GM12801 (cell line): ENCODE measurements around the gene CLDN7.

ENCODE experiments used
- TF ChIP-seq, protein P1 (sequence below): IDR thresholded peaks from one replicate; pipeline ENCODE4 v1.5.1; 2011; ENCODE audit warnings: control low read depth; ENCODE audit not compliant: insufficient read length; ENCODE audit errors: extremely low read depth

CLDN7 gene

DNA sequence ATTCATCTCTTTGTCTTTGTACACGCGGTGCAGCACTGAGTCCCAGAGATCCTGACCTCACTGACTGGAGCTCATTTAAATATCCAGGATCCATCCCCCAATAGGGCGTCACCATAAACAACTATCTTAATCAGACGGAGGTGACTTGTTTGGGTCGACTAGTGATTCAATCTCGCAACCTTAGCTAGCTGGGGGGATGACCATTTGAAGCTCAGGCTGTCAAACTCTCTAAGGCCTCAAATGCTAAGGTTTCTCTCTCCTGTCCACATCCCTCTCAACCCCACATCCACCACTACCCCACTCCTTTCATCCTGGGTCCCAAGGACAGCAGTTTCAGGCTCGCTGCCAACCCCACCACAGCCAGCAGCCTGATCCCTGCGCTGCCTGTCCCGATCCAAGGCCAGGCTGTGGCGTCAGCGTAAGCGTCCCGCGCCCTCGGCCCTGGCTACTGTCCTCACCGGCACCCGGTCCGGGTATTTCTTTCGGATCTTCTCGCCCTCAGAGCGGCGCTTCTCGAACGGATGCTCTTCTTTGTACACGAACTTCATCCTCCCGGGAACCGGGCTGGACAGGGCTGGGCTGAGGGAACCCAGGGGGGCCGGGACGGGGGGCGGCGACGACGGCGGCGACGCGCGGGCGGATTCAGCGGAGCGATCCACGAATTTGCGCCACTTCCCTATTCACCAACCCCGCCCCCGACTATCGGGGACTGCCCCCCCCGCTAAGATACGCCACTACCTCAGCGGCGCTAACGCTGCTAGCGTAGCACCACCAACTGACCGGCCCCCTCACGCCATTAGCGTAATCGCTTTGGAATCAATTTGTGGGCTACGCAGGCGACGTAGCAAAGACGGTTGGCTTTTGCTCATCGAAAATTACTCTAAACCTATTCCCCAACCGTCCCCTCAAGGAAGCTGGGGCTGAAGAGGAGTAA lies 20.2 kb downstream of the CLDN7 start, which contains the start of gene GABARAP:
TSS of gene GABARAP (minus strand) at position 667 of the 934 bp plus-strand sequence. CDS start at position 548, 119 bp downstream.
- TF ChIP-seq, protein P1, sequence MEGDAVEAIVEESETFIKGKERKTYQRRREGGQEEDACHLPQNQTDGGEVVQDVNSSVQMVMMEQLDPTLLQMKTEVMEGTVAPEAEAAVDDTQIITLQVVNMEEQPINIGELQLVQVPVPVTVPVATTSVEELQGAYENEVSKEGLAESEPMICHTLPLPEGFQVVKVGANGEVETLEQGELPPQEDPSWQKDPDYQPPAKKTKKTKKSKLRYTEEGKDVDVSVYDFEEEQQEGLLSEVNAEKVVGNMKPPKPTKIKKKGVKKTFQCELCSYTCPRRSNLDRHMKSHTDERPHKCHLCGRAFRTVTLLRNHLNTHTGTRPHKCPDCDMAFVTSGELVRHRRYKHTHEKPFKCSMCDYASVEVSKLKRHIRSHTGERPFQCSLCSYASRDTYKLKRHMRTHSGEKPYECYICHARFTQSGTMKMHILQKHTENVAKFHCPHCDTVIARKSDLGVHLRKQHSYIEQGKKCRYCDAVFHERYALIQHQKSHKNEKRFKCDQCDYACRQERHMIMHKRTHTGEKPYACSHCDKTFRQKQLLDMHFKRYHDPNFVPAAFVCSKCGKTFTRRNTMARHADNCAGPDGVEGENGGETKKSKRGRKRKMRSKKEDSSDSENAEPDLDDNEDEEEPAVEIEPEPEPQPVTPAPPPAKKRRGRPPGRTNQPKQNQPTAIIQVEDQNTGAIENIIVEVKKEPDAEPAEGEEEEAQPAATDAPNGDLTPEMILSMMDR = no peak

DNA sequence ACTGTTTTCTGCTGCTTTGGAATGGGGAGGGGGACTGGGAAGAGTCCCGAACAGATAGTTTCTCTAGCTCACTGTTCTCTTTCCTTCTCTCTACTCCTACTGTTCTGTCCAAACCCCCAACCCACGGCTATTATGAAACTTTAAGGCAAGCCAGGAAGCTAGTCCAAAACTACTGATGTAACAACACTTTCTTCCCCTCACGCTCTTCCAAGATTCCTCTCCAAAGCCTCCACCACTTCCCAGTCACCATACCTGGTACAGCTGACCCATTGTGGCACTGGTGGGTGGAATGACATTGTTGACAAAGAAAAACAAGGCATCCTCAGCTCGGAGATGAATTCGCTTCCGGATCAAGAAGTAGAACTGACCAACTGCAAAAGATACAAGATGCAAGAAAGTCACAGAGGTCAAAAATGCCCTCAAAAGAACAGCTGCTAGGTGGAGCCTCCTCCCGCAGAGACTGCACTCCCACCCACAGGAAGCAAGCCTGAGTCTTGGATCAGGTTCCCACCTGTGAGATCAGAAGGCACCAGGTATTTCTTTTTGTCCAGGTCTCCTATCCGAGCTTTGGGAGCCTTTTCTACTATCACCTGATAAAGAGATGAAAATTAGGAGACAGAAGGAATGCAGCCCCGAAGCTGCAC lies 21.1 kb downstream of the CLDN7 start:
- TF ChIP-seq, protein P1 = no peak

DNA sequence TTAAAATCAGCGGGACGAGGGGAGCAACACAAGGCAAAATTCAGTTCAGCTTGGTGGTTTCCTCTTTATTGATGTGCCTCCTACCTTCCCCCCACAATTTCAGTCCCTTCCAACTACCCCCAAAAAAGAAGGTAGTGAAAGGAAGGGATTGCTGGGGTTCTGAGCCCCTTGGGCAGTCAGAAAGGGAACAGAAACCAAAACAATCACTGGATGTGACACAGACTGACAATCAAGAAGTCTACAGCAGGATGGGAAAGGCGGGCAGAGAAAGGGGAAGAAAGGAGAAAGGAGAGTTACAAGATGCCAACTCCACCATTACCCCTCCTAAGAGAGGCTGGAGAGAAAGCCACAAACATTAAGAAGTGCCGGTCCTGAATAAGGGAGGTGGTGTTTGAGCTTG lies 21.9 kb downstream of the CLDN7 start:
- TF ChIP-seq, protein P1 = no peak

DNA sequence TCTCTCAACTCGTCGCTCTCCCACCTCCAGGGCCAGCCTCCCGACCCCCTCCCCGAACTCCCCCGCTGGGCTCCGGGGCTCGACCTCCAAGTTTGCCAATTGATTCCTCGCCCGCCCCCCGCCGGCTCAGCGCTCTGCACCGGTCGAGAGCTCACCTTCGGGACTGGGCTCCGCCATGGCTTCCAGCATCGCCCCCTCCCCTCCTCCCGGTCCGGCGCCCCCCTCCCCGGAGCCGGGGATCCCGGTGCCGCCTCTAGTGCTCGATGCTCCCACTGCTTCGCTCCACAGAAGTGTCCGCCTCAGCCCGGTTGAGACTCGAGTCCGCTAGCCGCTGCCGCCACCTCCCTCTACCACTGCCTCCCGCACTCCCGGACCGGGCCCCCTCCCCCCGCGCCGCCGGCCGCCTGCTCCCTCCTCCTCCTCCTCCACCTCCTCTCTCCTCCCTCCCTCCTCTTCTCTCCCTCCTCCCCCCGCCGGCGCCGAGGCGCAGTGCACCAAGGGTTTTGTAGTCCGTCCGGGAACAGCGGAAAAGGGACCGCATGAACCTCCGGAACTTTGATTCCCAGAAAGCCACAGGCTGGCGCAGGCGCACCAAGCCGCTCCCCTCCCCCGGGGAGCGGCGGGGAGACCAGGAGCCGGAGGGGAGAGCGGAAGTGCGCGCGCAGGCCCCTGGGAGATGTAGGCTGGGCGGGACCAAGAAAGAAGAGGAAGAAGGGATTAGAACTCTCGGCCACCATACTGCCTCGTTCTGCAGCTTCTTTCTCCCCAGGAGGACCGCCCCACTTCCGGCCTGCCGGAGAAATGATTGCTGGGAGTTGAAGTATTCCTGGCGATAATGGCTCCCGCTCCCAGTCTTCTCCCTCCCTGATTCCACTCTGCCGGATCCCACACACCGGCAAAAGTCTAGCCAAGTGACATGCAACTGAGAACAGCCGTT lies 22.9 kb downstream of the CLDN7 start, which contains the start of gene PHF23:
TSS of gene PHF23 (minus strand) at position 367 of the 937 bp plus-strand sequence. CDS start at position 189, 178 bp downstream.
- TF ChIP-seq, protein P1 = no peak

DNA sequence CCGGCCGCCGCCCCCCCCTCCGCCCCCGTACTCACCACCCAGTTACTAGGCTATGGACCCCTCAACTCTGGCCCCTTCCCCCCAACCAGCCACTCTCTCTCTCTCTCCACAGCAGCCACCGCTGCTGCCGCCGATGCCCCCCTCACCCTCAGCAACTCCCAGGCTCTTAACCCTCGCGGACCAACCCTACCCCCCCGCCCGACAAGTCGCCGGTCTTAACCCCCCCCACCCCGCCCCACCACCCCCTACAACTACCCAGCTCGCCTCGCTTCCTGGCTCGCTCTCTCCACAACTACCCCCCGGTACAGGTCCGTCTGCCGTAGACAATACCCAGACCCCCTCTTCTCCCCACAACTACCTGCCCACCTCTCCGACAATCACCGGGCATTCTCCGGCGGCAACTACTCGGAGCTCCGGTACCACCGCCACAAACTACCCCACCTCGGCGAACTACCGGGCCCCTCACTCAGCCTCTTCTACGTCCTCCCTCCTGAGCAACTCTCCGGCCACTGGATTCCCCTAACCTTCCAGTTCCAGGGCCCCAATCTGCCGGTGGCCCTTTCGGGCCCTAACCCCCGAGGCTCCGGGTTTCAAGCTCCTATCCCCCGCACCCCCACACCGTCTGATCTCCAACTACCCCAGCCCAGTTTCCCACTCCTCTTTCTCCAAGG lies 23.7 kb downstream of the CLDN7 start:
- TF ChIP-seq, protein P1 = no peak

DNA sequence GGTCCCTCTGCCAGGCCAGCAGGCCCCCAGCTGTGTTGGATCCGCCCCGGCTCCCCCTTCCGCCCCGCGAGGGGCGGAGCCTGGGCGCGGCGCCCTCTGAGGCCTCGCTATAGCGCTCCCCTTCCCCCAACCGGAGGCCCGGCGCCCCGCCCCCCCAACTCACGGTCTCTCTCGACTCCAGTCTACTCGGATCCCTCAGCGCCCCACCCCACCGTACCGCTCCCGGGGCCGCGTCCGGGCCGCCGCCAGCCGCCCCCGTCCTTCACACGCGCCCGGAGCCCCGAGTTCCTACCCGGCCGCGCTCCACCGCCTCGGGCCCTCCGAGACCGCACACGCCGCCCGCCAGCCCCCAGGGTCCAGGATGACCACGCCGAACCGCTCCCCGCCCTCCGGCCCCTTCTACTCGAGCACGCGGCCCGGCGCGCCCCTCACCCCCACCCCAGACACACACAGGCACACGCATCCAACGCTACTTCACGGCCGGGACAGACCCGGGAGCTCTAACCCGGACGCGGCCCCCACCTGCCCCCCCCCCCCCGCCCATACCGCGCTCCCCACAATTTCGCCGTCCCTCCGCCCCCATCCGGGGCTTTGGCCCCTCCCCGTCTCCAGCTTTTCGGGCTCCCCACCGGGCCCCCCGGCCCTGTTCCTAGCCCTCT lies 24.4 kb downstream of the CLDN7 start:
- TF ChIP-seq, protein P1 = no peak
